ENCODE data around the gene FAM222A.

FAM222A gene

DNA sequence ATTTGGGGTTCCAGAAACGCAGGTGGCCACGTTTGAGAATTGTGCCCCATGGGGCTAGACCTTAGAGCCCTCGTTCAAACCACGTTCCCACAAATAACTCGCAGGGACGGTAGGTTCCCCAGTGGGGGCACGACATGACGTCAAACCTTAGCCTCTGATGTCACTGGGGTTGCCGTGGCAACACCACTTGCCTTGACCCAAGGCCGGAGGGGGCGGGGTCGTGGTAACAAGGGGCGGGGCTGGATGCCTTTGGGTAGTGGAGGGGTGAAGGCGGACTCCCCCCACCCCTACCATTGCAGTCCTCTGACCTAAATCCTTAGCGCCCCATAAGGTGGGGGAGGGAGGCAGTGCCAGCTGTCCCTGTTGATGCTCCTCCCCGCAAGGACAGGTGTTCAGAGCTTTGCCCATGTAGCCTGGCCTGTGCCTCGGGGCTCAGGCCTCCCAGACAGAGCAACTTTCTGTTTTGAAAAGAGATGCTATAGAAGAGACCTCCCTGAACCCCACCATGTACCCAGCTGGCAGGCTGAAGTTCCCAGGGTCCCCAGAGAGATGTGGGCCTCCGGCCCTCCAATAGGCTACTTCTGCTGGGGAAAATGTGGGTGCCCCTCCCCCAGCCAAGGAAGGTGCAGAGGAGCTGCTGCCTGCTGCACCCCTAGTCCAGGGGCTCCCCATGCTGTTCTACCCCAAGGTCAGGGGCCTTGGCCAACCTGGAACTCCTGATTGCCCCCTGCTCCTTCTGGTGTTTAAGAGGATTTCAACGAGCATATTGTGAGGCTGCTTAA is 1.9 kb downstream of the FAM222A start:
- peaks cover 48% of the 10 kb centered on the region for H3K27me3 ChIP-seq (ENCODE audit: control insufficient read depth, insufficient read depth, low read length)
- no peaks in the 10 kb centered on the region for H3K9me3 ChIP-seq (ENCODE audit: control insufficient read depth, low read depth, low read length)
- peak overlapping the region; percentile 32 for H3K4me3 ChIP-seq (ENCODE audit: low read length)
- no peak overlapping the region for H3K9ac ChIP-seq (ENCODE audit: low read length)
- no peak overlapping the region for H3K27ac ChIP-seq (ENCODE audit: low read length)
- H3K4me1 ChIP-seq (ENCODE audit: control insufficient read depth, low read depth, low read length) = peaks cover 17% of the 10 kb centered on the region
- H3K36me3 ChIP-seq (ENCODE audit: control insufficient read depth, low read depth, low read length) = no peaks in the 10 kb centered on the region

- Histone ChIP-seq H3K36me3 (ENCODE audit: control insufficient read depth, low read depth, low read length) (no peaks in the 10 kb centered on the region), H3K9ac (ENCODE audit: low read length) (no peak overlapping the region), H3K4me1 (ENCODE audit: control insufficient read depth, low read depth, low read length) (peaks cover 17% of the 10 kb centered on the region), H3K27ac (ENCODE audit: low read length) (no peak overlapping the region), H3K27me3 (ENCODE audit: control insufficient read depth, insufficient read depth, low read length) (peaks cover 48% of the 10 kb centered on the region), H3K9me3 (ENCODE audit: control insufficient read depth, low read depth, low read length) (no peaks in the 10 kb centered on the region), H3K4me3 (ENCODE audit: low read length) (no peak overlapping the region)
Measured at GRCh38 chr12:109716092-109716479, 2.5 kb downstream of the FAM222A start.

GRCh38 chr12:109716512-109717389 is 3.1 kb downstream of the FAM222A start:
- Histone ChIP-seq H3K9ac (ENCODE audit: low read length) (no peak overlapping the region), H3K4me1 (ENCODE audit: control insufficient read depth, low read depth, low read length) (peaks cover 17% of the 10 kb centered on the region), H3K4me3 (ENCODE audit: low read length) (no peak overlapping the region), H3K27me3 (ENCODE audit: control insufficient read depth, insufficient read depth, low read length) (peaks cover 48% of the 10 kb centered on the region), H3K36me3 (ENCODE audit: control insufficient read depth, low read depth, low read length) (no peaks in the 10 kb centered on the region), H3K27ac (ENCODE audit: low read length) (no peak overlapping the region), H3K9me3 (ENCODE audit: control insufficient read depth, low read depth, low read length) (no peaks in the 10 kb centered on the region)

DNA sequence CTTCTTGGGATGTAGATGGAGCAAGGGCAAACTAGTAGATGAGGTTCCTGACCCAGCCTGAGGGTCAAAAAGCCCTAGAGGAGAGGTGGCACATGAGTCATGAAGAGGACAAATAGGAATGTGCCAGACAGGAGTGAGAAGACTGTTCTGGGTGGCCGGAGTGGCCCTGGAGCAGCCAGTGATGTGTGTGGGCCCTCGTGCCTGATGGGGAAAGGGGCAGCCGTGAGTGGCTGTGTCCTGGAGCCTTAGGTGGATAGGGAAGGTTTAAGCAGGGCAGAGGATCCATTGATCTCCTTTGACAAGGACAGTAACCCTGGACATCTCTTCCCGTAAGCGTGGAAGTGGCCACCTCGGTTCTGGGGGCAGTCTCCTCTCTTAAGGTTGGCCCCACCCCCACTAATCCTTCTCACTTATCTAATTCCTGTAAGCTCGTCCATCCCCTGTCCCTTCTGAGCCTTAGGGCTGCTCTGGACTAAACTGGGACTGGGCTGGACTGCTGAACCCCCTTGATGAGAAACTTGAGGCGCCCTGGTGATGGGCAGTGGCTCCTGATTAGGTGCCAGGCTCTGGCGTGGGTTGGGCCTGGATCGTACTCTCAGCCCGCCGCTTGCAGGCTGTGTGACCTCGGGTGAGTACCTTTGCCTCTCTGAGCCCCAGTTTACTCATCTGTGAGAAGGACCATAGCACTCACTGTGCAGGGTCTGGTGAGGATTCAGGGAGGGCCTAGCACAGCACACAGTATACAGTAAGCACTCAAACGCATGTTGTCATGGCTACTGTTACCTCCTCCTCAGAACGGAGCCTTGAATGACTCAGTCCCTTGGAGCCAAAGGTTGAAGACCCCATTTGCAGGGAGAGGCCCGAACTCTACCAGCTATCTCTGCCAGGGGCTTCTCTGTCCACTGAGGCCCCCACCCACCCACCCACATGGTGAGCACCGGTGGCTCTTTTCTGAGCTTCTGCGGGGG is 4.0 kb downstream of the FAM222A start:
- Histone ChIP-seq H3K4me3 (ENCODE audit: low read length) (peak overlapping the region; percentile 11), H3K4me1 (ENCODE audit: control insufficient read depth, low read depth, low read length) (peaks cover 17% of the 10 kb centered on the region), H3K9ac (ENCODE audit: low read length) (no peak overlapping the region), H3K27ac (ENCODE audit: low read length) (no peak overlapping the region), H3K36me3 (ENCODE audit: control insufficient read depth, low read depth, low read length) (no peaks in the 10 kb centered on the region), H3K9me3 (ENCODE audit: control insufficient read depth, low read depth, low read length) (no peaks in the 10 kb centered on the region), H3K27me3 (ENCODE audit: control insufficient read depth, insufficient read depth, low read length) (peaks cover 44% of the 10 kb centered on the region)

DNA sequence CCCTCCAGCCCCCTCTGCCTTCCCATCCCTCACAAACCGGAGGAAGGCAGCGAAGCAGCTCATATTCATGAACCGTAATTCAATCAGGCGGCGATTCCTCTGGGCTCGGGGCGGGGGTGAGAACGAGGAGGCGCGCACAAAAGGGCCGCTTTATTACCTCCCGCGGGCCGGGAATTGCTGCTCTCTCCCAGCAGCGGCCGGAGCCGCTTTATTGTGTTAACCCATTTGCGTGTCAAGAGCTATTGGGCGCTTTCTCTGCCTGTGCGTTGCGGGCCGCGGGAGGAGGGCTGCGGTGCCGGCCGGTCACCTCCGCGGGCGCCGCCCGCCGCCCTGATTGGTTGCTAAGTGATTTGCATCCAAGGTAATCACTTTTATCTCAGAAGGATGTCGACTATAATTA is 4.8 kb downstream of the FAM222A start:
- Histone ChIP-seq H3K36me3 (ENCODE audit: control insufficient read depth, low read depth, low read length) (no peaks in the 10 kb centered on the region), H3K27ac (ENCODE audit: low read length) (no peak overlapping the region), H3K4me3 (ENCODE audit: low read length) (peak overlapping the region; percentile 30)

DNA sequence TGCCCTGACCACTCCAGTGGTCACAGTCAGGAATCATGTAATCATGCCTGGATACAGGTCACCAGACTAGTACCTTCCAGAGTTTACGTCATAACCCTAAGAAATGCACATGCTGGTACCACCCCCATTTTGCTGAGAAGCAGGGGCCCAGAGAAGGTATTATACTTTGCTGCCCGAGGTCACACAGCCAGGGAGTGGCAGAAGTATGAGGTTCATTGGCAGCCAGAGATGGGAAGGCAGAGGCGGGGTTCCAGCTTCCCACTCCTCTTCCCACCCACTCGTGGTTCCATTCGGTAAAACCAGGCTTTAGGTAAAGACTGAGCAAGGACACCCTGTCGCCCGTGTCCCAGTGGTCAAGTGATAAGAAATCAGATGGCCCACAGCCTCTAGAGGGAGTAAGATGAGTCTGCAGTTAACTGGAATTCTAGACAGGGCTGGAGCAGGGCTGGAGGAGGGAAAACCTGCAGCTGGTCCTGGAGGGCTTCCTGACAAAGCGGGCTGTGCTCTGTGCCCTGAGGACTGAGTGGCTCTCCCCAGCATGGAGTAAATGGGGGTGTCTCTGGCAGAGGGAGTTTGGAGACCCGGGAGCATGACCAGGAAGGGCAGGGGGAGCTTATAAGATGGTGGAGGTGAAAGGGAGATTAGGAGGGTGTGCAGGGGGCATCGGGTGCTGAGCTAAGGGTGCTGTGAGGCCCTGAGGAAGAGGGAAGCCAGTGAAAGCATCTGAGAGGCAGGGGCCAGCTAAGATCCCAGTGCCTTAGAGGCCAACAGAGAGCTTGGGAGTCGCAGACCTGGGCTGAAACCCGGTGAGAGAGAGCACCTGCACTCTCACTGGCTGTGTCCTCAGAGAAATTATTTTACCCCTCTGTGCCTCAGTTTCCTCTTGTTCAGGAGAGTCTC is 5.7 kb downstream of the FAM222A start:
- Histone ChIP-seq H3K36me3 (ENCODE audit: control insufficient read depth, low read depth, low read length) (no peaks in the 10 kb centered on the region), H3K27me3 (ENCODE audit: control insufficient read depth, insufficient read depth, low read length) (peaks cover 44% of the 10 kb centered on the region), H3K9me3 (ENCODE audit: control insufficient read depth, low read depth, low read length) (no peaks in the 10 kb centered on the region), H3K4me3 (ENCODE audit: low read length) (peak overlapping the region; percentile 30), H3K27ac (ENCODE audit: low read length) (no peak overlapping the region), H3K4me1 (ENCODE audit: control insufficient read depth, low read depth, low read length) (peaks cover 17% of the 10 kb centered on the region), H3K9ac (ENCODE audit: low read length) (no peak overlapping the region)

More for the DNA sequence above, 4.8 kb downstream of the FAM222A start:
- Histone ChIP-seq H3K4me1 (ENCODE audit: control insufficient read depth, low read depth, low read length) (peaks cover 17% of the 10 kb centered on the region), H3K27me3 (ENCODE audit: control insufficient read depth, insufficient read depth, low read length) (peaks cover 44% of the 10 kb centered on the region), H3K9me3 (ENCODE audit: control insufficient read depth, low read depth, low read length) (no peaks in the 10 kb centered on the region), H3K9ac (ENCODE audit: low read length) (no peak overlapping the region)

DNA sequence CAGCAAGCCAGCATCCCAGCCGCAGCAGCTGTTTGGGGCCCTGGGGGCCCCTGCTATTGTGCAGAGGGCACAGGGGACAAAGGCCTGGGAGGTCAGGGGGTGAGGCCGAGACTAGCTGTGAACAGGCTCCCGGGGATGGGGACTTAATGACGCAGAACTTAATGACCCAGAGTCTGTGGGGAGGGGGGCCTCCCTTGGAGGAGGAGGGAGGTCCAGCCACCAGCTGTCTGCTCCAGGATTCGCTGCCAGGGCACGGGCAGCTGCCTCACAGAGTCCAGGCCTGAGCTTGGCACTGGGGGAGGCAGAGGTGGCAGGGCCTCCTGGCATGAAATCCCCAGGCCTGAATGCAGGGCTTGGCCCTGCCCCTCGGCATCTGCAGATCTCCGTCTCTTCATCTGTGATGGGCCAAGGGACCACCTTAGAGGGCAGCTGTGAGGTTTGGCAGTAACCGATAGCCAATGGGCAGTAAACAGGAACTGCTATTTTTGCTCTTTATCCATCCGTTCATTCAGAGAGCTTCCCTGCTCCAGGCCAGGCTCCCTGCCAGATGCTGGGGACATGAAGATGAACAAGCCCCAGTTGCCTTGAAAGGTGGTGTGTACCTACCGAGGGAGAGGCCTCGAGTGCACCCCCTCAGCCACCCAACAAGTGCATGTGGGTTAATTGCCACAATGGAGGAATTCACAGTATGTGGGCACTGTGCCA is 6.7 kb downstream of the FAM222A start:
- Histone ChIP-seq H3K4me3 (ENCODE audit: low read length) (no peak overlapping the region), H3K27me3 (ENCODE audit: control insufficient read depth, insufficient read depth, low read length) (peaks cover 36% of the 10 kb centered on the region), H3K9me3 (ENCODE audit: control insufficient read depth, low read depth, low read length) (no peaks in the 10 kb centered on the region), H3K27ac (ENCODE audit: low read length) (no peak overlapping the region), H3K4me1 (ENCODE audit: control insufficient read depth, low read depth, low read length) (peaks cover 17% of the 10 kb centered on the region), H3K9ac (ENCODE audit: low read length) (no peak overlapping the region), H3K36me3 (ENCODE audit: control insufficient read depth, low read depth, low read length) (no peaks in the 10 kb centered on the region)

DNA sequence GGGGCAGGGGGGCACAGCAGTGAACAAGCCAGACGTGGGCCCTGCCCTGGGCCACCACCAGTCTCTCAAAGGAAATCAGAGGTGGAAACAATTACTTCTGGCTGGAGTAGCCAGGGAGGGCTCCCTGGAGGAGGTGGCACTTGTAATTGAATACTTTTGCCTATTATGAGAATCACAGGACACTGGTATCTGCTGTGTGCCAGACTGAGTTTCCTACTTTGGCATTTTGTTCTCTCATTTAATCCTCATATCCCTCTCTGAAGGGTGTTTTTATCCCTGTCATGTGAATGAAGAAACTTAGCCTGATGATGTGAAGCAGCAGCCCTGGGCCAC is 7.2 kb downstream of the FAM222A start:
- Histone ChIP-seq H3K27me3 (ENCODE audit: control insufficient read depth, insufficient read depth, low read length) (peaks cover 31% of the 10 kb centered on the region), H3K4me1 (ENCODE audit: control insufficient read depth, low read depth, low read length) (peaks cover 17% of the 10 kb centered on the region), H3K4me3 (ENCODE audit: low read length) (no peak overlapping the region), H3K9ac (ENCODE audit: low read length) (no peak overlapping the region), H3K9me3 (ENCODE audit: control insufficient read depth, low read depth, low read length) (no peaks in the 10 kb centered on the region), H3K36me3 (ENCODE audit: control insufficient read depth, low read depth, low read length) (no peaks in the 10 kb centered on the region), H3K27ac (ENCODE audit: low read length) (no peak overlapping the region)

- H3K9me3 ChIP-seq (ENCODE audit: control insufficient read depth, low read depth, low read length) = no peaks in the 10 kb centered on the region
- H3K4me3 ChIP-seq (ENCODE audit: low read length) = no peak overlapping the region
- no peak overlapping the region for H3K27ac ChIP-seq (ENCODE audit: low read length)
- H3K9ac ChIP-seq (ENCODE audit: low read length) = no peak overlapping the region
- no peaks in the 10 kb centered on the region for H3K36me3 ChIP-seq (ENCODE audit: control insufficient read depth, low read depth, low read length)
- H3K27me3 ChIP-seq (ENCODE audit: control insufficient read depth, insufficient read depth, low read length) = peaks cover 26% of the 10 kb centered on the region
- peaks cover 17% of the 10 kb centered on the region for H3K4me1 ChIP-seq (ENCODE audit: control insufficient read depth, low read depth, low read length)
Measured at GRCh38 chr12:109721276-109721675, 7.7 kb downstream of the FAM222A start.

GRCh38 chr12:109722022-109722720 is 8.5 kb downstream of the FAM222A start:
- H3K27ac ChIP-seq (ENCODE audit: low read length) = no peak overlapping the region
- no peaks in the 10 kb centered on the region for H3K36me3 ChIP-seq (ENCODE audit: control insufficient read depth, low read depth, low read length)
- H3K4me3 ChIP-seq (ENCODE audit: low read length) = no peak overlapping the region
- H3K4me1 ChIP-seq (ENCODE audit: control insufficient read depth, low read depth, low read length) = peaks cover 17% of the 10 kb centered on the region
- H3K9ac ChIP-seq (ENCODE audit: low read length) = no peak overlapping the region
- H3K9me3 ChIP-seq (ENCODE audit: control insufficient read depth, low read depth, low read length) = no peaks in the 10 kb centered on the region
- peaks cover 17% of the 10 kb centered on the region for H3K27me3 ChIP-seq (ENCODE audit: control insufficient read depth, insufficient read depth, low read length)
